Non-pigmented ciliary epithelial cell (primary cell): ENCODE measurements around the gene B9D1.
A peak's percentile ranks its signal among the peaks of the same experiment; 100 is the strongest.

Experiments
- DNase-seq: peaks from one replicate; pipeline ENCODE4 v3.0.0-alpha.2; 2010; ENCODE audit warnings: low read depth

B9D1 gene

DNA sequence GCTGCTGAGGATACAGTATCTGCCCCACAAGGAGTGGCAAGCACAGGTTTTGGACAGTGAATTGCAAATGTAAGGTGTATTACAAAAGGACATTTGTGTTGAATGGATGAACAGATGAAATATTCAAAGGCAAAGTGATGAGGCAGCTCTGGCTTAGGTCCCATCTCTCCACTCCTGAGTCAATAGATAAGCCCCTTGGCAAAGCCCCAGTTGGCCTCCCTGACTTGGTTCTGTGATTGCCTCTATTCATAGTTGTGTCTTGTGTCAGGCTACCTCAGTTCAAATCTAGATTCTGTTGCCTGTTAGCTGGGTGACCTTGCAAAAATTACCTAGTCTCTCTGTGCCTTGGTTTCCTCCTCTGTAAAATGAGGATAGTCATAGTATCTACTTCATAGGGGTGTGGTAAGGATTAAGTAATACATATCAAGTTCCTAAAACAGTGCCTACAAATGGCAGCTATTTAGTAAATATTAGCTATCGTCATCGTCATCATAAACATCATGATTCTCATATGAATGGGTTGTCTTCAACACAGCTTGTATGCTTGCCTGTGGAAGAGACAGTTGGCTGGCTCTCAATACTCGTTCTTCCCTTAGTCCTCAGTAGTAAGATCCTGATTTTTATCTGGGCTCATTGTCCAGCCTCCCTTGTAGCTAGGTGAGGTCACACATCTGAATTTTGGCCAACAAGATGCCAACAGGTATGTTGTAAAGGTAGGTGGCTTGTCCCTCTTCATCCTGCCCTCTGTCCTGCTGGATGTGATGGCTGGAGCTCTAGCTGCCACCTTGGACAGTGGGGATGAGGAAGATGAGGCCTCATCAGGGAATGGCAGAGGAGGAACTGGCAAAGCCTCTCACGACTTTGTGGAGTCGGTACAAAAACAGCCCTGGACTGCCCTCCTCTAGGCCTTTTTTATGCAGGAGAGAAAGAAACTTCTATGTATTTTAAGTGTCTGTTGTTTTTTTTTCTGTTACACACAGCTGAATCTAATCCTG, 26.6 kb upstream of the B9D1 start:
- DNase-seq: no peak

DNA sequence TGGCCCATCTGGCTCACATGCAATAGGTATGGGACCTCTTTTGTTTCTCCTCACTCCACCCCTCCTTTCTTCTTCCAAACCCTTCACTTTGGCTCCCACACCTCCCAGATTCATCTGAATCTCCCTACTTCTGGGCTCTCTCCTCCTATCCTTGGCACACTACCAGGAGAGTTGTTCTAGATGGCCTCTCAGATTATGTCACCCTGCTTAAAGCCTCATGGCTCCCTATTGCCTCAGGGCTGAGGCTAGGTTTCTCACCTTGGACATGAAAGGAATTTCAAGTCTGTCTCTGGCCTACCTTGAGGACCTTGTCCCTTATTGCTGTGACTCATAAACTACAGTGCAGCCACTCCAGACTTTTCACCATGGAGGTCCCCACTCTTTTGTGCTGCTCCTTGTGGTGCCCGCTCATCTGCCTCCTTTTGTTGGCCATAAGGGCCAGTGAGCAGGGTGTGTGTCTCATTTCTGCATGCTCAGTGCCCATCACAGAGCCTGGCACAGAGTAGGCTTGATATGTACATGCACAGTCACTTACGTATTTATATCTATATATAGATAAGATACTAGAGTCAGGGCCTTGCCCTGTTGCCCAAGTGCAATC, 25.5 kb upstream of the B9D1 start:
- no peak for DNase-seq

DNA sequence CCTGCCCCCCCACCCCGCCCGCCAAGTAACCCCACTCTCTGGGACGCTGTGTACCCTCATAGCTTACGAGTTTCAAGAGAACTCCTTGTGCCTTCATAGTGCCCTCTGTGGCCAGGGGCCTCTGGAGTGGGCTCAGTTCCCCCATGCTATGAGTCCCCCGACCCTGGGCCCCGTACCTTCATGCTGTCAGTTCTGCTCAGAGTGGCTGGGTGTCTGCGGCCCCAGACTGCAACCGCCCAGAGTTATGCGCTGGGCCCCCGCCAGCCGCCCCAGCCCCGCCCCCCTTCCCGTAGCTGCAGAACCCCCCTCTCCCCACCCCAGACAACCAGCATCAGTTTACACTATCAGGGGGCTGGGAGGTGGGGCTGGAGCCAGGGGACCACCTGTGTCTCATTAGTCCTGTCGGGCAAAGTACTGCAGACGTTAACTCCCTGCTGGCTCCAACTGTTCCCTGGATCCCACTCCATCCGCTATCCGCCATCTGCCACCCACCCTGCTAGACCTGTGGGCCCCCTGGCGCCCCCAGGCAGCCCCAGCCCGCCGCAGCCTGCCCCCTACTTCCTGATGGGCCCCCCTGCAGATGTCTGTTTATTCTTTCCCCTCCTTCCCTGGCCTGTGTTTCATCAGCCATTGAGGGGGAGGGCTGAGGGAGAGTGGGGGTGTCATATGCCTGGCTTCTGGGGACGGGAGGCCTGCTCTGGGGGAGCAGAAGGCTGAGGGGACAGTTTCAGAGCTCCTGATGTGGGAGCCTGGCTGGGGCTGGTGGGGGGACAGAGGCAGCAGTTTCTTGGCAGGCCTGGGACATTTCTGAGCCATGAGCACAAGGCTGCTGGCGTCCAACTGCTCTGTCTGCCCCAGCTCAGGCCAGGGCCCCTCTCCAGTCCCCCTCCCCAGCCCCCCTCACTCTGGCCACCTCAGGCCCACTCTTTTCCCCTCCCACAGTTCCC, 24.7 kb upstream of the B9D1 start, which contains the start of gene MFAP4:
MFAP4 (minus strand) TSS at position 217 of the 947 bp plus-strand sequence; CDS start at position 182, 35 bp downstream.
- no peak for DNase-seq

DNA sequence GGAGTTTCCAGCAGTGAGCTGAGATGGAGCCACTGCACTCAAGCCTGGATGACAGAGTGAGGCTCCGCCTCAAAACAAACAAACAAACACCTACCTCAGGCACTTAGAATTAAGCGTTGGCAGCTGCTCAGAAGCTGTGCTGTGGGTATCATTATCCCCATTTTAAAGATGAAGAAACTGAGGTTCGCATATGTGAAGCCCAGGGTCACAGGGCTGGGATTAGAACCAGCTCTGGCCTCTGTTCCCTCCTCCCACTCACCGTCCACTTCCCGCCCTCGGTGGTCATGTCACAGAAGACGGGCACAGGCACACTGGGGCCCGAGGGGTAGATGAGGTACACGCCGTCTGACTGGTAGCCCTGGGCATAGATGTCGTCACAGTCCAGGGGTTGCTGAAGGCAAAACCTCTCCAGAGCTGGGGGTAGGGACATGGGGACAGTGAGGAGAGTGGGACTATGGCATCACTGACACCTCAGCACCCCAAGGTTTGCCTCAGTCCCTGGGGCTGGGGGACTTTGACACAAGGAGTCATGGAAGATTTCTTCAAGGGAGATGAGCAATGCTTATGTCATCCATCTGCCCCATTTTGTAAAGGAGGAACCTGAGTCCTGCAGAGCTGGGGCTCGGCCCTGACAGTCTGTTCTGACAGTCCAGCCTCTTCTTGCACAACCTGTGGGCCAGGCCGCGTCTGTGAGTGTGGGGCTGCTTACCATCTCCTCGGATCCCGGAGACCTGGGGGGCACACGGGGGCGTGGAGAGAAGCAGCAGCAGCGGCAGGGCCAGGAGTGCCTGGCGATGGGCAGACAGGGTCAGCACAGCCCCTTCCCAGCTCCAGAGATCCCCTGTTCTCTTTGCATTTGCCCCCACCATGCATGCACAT, 23.8 kb upstream of the B9D1 start:
- DNase-seq: no peak

DNA sequence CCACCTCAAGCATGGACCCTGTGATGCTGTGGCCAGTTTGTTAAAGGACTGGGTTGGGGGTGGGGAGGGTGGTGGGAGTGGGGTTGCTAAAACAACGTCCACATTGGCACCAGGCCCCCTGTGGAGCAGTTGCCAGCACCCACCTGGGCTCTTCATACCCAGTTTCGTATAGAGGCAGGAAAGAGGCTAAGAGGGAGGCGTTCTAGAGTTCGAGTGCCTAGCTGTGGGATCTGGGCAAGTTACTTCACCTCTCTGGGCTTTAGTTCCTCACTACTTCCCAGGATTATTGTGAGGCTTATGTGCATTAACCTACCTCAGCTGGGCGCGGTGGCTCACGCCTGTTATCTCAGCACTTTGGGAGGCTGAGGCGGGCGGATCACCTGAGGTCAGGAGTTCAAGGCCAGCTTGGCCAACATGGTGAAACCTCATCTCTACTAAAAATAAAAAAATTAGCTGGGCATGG, 23.0 kb upstream of the B9D1 start:
- no peak for DNase-seq

DNA sequence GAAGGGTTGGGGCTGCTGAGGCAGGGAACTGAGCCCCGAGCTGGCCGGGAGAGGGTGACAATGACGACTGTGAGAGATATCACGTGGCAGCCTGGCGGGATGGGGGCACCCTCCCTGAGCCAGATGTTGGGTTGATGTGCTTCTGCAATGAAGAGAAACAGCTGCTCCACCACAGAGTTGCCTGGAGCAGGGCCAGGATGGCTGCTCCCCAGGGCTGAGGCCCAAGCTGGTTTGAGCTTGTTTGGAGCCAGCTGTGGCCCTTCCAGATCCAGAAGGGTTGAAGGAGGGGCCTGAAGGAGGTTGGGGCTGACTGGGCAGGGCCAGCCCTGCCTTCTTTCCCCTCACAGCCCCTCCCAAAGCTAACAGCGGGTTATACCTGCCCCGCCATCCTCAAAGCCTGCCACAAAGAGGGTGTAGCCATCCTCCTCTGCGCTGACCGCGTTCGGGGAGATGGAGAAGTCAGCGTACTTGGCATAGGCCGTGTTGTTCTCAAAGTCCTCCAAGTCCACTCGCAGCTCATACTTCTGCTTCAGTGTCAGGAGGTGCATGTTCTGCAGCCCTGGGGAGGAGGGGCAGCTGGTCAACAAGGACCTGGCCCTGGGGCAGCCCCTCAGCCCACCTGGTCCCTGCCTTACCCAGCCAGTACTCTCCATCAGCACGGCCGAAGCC, 22.3 kb upstream of the B9D1 start:
- DNase-seq: peak; percentile 35

DNA sequence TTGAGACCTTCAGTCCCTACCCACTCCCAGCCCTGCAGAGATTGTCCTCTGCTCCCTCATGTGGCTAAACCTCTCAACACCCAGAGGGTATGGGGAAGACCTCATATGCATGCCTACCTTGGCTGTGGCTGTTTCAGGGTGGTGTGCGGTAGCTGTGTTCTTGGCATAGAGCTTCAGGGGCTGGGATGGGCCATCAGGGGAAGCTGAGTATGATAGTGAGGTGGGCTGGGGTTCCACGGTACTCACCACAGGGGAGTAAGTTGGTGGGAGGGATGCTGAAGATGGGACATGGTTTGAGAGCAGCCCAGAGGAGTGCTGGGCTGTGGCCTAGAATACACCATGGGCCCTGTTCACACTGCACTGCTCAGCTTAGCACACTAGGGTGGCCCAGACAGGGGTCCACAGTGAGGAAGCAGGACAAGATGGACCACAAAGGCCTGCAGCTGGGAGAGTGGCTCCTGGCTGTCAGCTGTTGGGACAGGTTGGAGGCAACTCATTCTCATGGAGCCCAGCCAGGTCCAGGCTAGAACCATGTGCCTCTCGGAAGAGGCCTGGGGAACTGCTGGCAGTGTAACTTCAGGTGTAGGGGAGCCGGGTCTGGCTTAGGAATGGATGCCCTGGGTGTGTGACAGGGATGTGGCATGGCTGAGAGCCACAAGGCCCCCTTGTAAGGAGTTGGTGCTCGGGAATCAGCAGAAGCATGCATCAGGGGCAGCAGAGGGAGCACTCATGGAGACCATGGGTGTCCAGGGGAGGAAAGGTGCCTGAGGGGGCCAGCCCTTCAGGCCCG, 21.4 kb upstream of the B9D1 start:
- no peak for DNase-seq

DNA sequence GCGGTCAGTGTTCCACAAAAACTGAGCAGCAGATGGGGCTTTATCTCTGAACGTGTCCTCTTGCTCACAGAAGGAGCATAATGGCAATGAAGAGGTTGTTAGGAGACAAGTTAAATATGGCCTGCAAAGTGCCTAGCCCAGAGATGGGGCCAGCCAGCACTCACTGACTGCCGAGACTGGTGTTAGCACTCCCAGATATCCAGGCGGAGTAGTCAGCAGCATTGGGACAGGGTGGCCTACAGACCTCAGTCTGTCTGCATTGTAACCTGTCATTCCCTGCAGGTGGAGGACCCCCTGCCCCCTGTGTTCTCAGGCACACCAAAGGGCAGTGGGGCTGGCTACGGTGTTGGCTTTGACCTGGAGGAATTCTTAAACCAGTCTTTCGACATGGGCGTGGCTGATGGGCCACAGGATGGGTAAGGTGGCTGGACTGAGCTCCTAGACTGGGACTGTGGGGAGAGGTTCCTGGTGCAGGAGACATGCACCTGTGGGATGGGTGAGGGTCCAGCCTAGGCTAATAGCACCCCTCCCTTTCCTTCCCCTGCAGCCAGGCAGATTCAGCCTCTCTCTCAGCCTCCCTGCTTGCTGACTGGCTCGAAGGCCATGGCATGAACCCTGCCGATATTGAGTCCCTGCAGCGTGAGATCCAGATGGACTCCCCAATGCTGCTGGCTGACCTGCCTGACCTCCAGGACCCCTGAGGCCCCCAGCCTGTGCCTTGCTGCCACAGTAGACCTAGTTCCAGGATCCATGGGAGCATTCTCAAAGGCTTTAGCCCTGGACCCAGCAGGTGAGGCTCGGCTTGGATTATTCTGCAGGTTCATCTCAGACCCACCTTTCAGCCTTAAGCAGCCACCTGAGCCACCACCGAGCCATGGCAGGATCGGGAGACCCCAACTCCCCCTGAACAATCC, 20.3 kb upstream of the B9D1 start:
- DNase-seq: no peak

DNA sequence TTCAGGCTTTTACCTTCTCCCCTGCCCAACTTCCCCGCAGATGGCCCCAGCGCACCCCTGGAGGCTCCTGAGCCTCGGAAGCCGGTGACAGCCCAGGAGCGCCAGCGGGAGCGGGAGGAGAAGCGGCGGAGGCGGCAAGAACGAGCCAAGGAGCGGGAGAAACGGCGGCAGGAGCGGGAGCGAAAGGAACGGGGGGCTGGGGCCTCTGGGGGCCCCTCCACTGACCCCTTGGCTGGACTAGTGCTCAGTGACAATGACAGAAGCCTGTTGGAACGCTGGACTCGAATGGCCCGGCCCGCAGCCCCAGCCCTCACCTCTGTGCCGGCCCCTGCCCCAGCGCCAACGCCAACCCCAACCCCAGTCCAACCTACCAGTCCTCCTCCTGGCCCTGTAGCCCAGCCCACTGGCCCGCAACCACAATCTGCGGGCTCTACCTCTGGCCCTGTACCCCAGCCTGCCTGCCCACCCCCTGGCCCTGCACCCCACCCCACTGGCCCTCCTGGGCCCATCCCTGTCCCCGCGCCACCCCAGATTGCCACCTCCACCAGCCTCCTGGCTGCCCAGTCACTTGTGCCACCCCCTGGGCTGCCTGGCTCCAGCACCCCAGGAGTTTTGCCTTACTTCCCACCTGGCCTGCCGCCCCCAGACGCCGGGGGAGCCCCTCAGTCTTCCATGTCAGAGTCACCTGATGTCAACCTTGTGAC, 19.4 kb upstream of the B9D1 start:
- no peak for DNase-seq

DNA sequence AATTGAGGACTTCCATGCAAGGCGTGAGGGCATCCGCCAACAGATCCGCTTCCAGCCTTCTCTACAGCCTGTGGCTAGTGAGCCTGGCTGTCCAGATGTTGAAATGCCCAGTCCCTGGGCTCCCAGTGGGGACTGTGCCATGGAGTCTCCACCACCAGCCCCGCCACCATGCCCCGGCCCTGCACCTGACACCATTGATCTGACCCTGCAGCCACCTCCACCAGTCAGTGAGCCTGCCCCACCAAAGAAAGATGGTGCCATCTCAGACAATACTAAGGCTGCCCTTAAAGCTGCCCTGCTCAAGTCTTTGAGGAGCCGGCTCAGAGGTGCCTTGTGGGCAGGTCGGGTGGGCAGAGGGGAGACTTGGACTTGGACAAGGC, 18.8 kb upstream of the B9D1 start:
- no peak for DNase-seq

DNA sequence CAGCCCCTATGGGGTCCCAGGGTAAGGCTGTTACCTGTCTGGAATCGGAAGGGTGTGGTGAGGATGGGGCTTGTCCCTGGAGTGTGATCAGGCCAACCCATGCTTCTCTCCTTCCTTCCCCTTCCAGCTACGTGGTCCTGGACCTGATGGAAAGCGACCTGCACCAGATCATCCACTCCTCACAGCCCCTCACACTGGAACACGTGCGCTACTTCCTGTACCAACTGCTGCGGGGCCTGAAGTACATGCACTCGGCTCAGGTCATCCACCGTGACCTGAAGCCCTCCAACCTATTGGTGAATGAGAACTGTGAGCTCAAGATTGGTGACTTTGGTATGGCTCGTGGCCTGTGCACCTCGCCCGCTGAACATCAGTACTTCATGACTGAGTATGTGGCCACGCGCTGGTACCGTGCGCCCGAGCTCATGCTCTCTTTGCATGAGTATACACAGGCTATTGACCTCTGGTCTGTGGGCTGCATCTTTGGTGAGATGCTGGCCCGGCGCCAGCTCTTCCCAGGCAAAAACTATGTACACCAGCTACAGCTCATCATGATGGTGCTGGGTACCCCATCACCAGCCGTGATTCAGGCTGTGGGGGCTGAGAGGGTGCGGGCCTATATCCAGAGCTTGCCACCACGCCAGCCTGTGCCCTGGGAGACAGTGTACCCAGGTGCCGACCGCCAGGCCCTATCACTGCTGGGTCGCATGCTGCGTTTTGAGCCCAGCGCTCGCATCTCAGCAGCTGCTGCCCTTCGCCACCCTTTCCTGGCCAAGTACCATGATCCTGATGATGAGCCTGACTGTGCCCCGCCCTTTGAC, 18.2 kb upstream of the B9D1 start:
- DNase-seq: no peak

DNA sequence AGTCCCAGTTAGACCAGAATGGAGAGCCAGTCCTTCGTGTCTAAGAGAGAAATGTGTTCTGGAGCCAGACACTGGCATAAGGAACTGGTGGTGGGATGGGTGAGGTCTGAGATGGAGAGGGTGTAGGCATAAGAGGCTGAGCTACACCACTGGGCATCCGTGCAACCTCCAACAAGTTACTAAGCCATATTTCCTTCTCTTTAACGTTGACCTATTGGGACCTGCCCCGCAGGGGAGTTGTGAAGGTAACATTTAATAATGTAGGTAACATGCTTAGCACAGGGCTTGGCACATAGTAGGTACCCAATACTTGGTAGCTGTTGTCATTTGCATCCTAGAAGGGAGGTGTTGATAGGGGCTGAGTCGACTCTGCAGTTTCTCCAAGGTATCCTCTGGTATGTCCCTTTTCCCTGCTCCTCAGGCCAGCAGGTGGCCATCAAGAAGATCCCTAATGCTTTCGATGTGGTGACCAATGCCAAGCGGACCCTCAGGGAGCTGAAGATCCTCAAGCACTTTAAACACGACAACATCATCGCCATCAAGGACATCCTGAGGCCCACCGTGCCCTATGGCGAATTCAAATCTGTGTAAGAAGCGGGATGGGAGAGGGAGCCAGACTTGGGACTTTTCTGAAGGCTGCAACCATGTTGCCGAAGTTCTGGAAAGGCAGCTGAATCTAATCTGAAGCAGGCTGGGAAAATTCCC, 17.0 kb upstream of the B9D1 start:
- no peak for DNase-seq

DNA sequence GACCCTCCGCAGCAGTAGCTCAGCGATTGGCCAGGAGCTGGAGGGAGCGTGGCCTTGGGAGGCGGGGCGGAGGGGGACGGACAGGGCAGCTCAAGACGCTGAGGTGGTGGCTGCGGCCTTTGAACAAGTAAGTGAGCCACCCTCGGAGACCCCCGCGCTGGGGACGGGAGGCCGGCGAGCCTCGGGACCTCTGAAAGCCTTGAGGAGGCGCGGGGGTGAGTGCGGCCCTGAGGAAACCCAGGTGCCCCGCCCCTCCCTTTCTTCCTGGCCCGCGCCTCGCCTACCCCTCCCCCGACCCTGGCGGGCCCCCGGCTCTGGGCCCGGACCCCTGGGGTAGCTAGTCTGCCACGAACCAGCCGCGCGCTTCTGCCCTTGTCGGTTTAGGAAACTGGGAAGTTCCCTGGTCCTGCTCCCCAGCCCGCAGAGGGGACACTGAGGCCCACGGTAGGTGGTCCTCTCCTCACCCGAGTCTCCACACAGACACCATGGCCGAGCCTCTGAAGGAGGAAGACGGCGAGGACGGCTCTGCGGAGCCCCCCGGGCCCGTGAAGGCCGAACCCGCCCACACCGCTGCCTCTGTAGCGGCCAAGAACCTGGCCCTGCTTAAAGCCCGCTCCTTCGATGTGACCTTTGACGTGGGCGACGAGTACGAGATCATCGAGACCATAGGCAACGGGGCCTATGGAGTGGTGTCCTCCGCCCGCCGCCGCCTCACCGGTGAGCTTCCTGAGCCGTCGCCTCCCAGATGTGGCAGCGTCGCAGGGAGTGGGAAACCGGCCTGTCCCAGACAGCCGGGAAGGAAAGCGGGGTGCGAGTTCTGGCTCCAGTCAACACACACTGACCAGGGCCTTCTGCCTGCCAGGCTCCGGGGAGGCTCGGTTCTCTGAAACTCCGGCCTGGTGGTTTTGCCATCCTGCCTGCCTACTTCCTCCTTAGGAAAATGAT, 16.2 kb upstream of the B9D1 start, which contains the start of gene MAPK7:
MAPK7 (plus strand) TSS at position 83 of the 945 bp plus-strand sequence; CDS start at position 486, 403 bp downstream.
- no peak for DNase-seq

DNA sequence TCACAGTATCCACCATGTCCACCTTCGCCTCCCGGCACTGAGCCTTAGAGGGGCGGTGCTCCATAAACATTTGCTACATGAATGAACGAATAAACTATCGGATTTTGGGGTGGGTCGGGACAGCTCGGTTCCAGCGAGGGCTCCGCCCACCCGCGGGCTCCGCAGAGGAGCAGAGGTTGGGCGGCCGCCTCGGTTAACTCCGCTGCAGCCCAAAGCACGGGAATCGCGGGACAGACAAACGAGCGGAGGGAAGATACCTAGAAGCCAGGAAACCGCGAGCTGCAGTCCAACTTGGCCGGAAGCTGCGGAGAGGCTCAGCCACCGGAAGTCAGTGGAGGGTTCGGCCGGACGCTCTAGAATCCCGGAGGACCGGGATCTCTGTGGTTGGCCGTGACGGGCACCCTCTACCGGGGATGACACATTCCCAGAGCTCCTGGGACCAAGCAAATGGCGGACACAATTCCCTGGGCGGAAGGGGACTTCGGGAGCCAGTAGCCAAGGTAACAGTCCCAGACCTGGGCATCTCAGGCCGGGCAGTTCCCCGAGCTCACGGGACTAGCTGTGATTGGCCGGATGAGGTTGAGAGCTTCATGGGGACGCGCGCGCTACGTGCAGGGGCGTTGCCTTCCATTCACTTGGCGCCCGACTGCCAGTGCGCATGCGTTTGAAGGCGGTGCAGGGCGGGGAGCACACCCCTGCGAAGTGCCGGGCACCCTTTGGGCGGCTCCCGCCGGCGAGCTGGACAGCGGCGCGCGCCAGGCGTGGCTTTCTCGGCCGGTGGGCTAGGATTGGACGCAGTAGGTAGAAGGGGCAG, 15.3 kb upstream of the B9D1 start:
- peak; percentile 94 for DNase-seq
